ENCODE data around the gene LRBA. TPM values are rescaled to one million over a fixed set of nuclear protein-coding genes. Genes with fewer than 3 reads are reported as not detected.

Gene LRBA
- total RNA-seq, 5 donors from 2014 or later (not counting 1 experiment from before 2014, with no cell fraction given): 56.1 to 81.7 (median 56.9) TPM

DNA sequence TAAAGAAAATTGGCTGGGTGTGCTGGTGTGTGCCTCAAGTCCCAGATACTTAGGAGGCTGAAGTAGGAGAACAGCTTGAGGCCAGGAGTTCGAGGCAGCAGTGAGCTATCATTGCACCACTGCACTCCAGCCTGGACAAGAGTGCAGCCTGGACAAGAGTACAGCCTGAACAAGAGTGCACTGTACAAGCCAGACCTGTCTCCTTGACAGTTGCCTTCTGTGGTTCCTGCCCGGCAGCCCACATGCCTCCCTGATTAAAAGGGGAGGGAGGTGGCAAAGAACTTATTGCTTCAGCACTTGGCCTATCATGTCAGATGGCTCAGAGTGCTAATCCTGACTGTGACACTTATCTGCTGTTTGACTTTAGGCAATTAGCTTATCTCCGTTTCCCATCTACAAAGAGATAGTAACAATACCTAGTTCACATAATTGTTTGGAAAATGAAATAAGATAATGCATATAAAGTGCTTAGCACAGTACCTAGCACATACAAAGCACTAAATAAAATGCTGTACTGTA lies 687.8 kb downstream of the LRBA start:
- no peaks in the 10 kb centered on the region for H3K27me3 Mint-ChIP-seq
- H3K4me1 Mint-ChIP-seq: peaks cover 0 to 5% (median 0%) of the 10 kb centered on the region in 3 donors
- Histone ChIP-seq H3K27ac (ENCODE audit: low read length) (no peak overlapping the region), H3K4me3 (ENCODE audit: control insufficient read depth in 1 of 2, extremely low read depth in 1 of 2, low read length in 1 of 2) (no peak overlapping the region), H3K36me3 (ENCODE audit: control insufficient read depth in 2 of 2, extremely low read depth in 1 of 2, insufficient read depth in 1 of 2, low read length in 1 of 2) (peaks cover 0 to 6% of the 10 kb centered on the region in 2 donors), H3K9me3 (no peaks in the 10 kb centered on the region), H3K27me3 (replicated peaks in 1 of 2; ENCODE audit: control insufficient read depth in 2 of 2, extremely low read depth in 1 of 2, insufficient read depth in 2 of 2, low read length in 1 of 2) (no peaks in the 10 kb centered on the region), H3K4me1 (ENCODE audit: control insufficient read depth in 1 of 2, extremely low read depth in 1 of 2, insufficient read depth in 2 of 2, low read length in 2 of 2) (no peaks in the 10 kb centered on the region)
- ChIA-PET POLR2A (interaction anchor here in 1 of 2 donors (0.6 kb wide), 1 partner anchor 761 kb away, joined by 3 read pairs; no protein-coding TSS in a partner anchor), CTCF (no interaction called here)
- H3K36me3 Mint-ChIP-seq: peaks cover 44% of the 10 kb centered on the region
- 88% methylated on average over 2 of the region's 3 CpGs for WGBS (ENCODE audit: insufficient coverage)
- no peaks in the 10 kb centered on the region for H3K9me3 Mint-ChIP-seq
- H3K27ac Mint-ChIP-seq: no peak overlapping the region
- ATAC-seq (replicated peaks in 1 of 4) (no peak), DNase-seq (no peak)
- H3K4me3 Mint-ChIP-seq: no peak overlapping the region

DNA sequence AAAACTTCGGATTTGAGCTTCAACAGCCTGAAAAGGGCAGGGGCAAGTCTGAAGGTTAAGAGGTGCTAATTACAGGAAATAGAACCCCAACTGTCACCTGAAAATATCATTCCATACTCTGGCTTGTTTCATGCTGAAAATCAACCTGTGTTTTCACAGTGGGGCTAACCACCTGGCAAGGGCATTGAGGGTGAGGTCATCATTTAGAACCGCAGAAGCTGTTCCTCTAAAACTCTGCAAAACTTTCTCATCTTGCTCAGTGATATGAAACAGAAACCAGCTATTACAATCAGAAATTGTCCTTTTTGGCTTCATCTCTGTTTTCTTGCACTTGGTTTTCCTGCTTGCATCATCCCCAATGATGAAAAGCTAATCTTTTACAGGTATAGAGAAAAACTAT lies 689.2 kb downstream of the LRBA start:
- DNase-seq: no peak
- POLR2A ChIA-PET: no interaction called here
- Mint-ChIP-seq H3K4me1 (peaks cover 0 to 5% (median 0%) of the 10 kb centered on the region in 3 donors), H3K9me3 (no peaks in the 10 kb centered on the region), H3K4me3 (no peak overlapping the region), H3K36me3 (peaks cover 56% of the 10 kb centered on the region), H3K27ac (no peak overlapping the region), H3K27me3 (no peaks in the 10 kb centered on the region)
- H3K36me3 ChIP-seq (ENCODE audit: control insufficient read depth in 2 of 2, extremely low read depth in 1 of 2, insufficient read depth in 1 of 2, low read length in 1 of 2): peaks cover 0 to 6% of the 10 kb centered on the region in 2 donors
- no peaks in the 10 kb centered on the region for H3K4me1 ChIP-seq (ENCODE audit: control insufficient read depth in 1 of 2, extremely low read depth in 1 of 2, insufficient read depth in 2 of 2, low read length in 2 of 2)
- no peak overlapping the region for H3K4me3 ChIP-seq (ENCODE audit: control insufficient read depth in 1 of 2, extremely low read depth in 1 of 2, low read length in 1 of 2)
- no peak overlapping the region for H3K27ac ChIP-seq (ENCODE audit: low read length)
- H3K9me3 ChIP-seq: no peaks in the 10 kb centered on the region
- H3K27me3 ChIP-seq (replicated peaks in 1 of 2; ENCODE audit: control insufficient read depth in 2 of 2, extremely low read depth in 1 of 2, insufficient read depth in 2 of 2, low read length in 1 of 2): no peaks in the 10 kb centered on the region
- WGBS (ENCODE audit: insufficient coverage): no CpG with 5 or more reads among the region's 2 CpGs
- CTCF ChIA-PET: no interaction called here
- ATAC-seq (replicated peaks in 1 of 4): no peak

DNA sequence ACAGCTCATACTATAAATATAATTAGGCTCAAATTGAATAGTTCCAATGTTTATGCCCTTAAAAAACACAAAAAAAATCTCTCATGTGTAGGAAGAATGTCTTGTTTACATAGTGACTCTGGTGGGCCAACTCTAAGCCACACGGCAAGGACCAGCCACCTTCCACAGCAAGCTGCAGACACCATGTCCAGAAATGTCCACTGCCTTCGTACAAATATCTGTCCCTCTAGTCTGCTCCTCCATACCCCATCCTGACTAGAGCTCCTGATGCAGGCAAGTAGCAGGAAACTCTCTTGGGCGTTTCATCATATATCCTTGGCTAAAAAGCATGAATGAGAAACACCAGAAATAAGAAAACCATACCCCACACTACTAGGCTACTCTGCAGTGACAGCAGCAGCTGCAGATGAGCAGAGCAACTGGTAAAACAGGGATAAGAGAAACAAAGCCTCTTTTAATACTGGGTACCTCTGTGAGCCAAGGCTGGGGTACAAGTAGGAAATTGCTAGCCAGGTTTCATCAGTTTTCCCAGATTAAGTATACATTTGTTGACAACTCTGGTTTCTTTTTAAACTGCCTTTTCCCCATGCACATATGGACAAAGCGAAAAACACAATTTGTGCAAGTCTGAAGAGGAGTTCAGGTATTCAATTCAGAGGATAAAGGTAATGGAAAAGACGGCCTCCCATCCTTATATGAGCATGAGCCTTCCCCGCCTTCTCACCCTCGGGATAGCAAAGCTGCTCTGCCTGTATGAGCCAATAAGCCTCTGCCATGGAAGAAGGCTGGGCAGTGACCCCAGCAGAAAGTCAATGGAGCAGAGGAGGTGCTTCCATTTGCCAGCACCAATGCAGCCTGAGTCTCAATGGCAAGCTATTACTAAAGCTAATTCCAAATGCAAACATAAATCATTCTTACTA lies 691.4 kb downstream of the LRBA start:
- H3K27me3 Mint-ChIP-seq: no peaks in the 10 kb centered on the region
- WGBS (ENCODE audit: insufficient coverage): 100% methylated on average over 2 of the region's 7 CpGs
- H3K9me3 Mint-ChIP-seq: no peaks in the 10 kb centered on the region
- H3K27ac ChIP-seq (ENCODE audit: low read length): no peak overlapping the region
- no peak overlapping the region for H3K4me3 ChIP-seq (ENCODE audit: control insufficient read depth in 1 of 2, extremely low read depth in 1 of 2, low read length in 1 of 2)
- ChIA-PET CTCF (no interaction called here), POLR2A (no interaction called here)
- peaks cover 65% of the 10 kb centered on the region for H3K36me3 Mint-ChIP-seq
- DNase-seq (no peak), ATAC-seq (replicated peaks in 1 of 4) (no peak)
- no peak overlapping the region for H3K27ac Mint-ChIP-seq
- no peaks in the 10 kb centered on the region for H3K27me3 ChIP-seq (replicated peaks in 1 of 2; ENCODE audit: control insufficient read depth in 2 of 2, extremely low read depth in 1 of 2, insufficient read depth in 2 of 2, low read length in 1 of 2)
- no peaks in the 10 kb centered on the region for H3K4me1 ChIP-seq (ENCODE audit: control insufficient read depth in 1 of 2, extremely low read depth in 1 of 2, insufficient read depth in 2 of 2, low read length in 2 of 2)
- H3K36me3 ChIP-seq (ENCODE audit: control insufficient read depth in 2 of 2, extremely low read depth in 1 of 2, insufficient read depth in 1 of 2, low read length in 1 of 2): peaks cover 0 to 9% of the 10 kb centered on the region in 2 donors
- no peak overlapping the region for H3K4me3 Mint-ChIP-seq
- peaks cover 0 to 5% (median 0%) of the 10 kb centered on the region in 3 donors for H3K4me1 Mint-ChIP-seq
- H3K9me3 ChIP-seq: no peaks in the 10 kb centered on the region

DNA sequence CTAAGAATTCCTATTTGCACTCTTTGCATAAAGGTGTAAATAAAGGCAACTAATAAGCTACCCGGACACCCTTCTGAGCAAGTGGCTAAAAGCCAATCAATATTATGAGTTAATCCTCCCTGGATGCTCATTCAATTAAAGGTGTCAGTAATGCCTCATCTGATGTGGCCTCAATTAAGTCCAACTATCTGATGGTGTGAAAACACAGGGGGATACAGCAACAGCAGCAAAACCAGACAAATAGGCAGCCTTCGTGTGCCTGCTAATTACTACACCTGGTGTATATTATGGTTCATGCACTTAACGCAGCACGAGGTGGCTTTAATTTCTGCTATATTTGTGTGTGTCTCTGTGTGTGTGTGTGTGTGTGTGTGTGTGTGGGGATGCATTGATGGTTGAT lies 692.4 kb downstream of the LRBA start:
- no peak overlapping the region for H3K4me3 Mint-ChIP-seq
- no peaks in the 10 kb centered on the region for H3K27me3 Mint-ChIP-seq
- no peaks in the 10 kb centered on the region for H3K9me3 ChIP-seq
- no peak overlapping the region for H3K27ac ChIP-seq (ENCODE audit: low read length)
- peaks cover 67% of the 10 kb centered on the region for H3K36me3 Mint-ChIP-seq
- no peaks in the 10 kb centered on the region for H3K27me3 ChIP-seq (replicated peaks in 1 of 2; ENCODE audit: control insufficient read depth in 2 of 2, extremely low read depth in 1 of 2, insufficient read depth in 2 of 2, low read length in 1 of 2)
- peaks cover 0 to 9% of the 10 kb centered on the region in 2 donors for H3K36me3 ChIP-seq (ENCODE audit: control insufficient read depth in 2 of 2, extremely low read depth in 1 of 2, insufficient read depth in 1 of 2, low read length in 1 of 2)
- H3K27ac Mint-ChIP-seq: no peak overlapping the region
- peaks cover 0 to 5% (median 0%) of the 10 kb centered on the region in 3 donors for H3K4me1 Mint-ChIP-seq
- POLR2A ChIA-PET: no interaction called here
- H3K9me3 Mint-ChIP-seq: no peaks in the 10 kb centered on the region
- no peaks in the 10 kb centered on the region for H3K4me1 ChIP-seq (ENCODE audit: control insufficient read depth in 1 of 2, extremely low read depth in 1 of 2, insufficient read depth in 2 of 2, low read length in 2 of 2)
- 100% methylated on average over 2 of the region's 4 CpGs for WGBS (ENCODE audit: insufficient coverage)
- DNase-seq (no peak), ATAC-seq (replicated peaks in 1 of 4) (no peak)
- CTCF ChIA-PET: no interaction called here
- H3K4me3 ChIP-seq (ENCODE audit: control insufficient read depth in 1 of 2, extremely low read depth in 1 of 2, low read length in 1 of 2): no peak overlapping the region

DNA sequence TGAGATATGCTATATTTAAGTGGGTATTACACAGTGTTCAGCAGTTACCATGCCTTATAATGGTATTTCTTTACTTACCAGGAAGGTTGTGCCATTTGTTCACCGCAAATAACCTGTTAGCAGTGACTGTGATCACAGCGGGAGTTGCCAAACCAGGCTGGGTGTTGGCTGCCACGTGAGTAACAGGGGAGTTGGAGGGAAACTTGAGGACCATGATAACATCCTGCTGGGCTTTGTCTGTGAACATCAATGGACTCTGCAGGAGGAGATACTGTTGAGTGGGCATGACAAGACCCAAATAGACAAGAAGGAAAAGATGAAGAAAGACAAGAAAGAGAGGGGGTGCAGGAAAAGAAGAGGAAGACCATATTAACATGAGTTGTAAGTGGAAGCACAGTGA lies 694.0 kb downstream of the LRBA start:
- no peaks in the 10 kb centered on the region for H3K27me3 Mint-ChIP-seq
- ATAC-seq (replicated peaks in 1 of 4) (no peak), DNase-seq (no peak)
- H3K27ac Mint-ChIP-seq: no peak overlapping the region
- Histone ChIP-seq H3K27me3 (replicated peaks in 1 of 2; ENCODE audit: control insufficient read depth in 2 of 2, extremely low read depth in 1 of 2, insufficient read depth in 2 of 2, low read length in 1 of 2) (no peaks in the 10 kb centered on the region), H3K4me3 (ENCODE audit: control insufficient read depth in 1 of 2, extremely low read depth in 1 of 2, low read length in 1 of 2) (no peak overlapping the region), H3K9me3 (no peaks in the 10 kb centered on the region), H3K4me1 (ENCODE audit: control insufficient read depth in 1 of 2, extremely low read depth in 1 of 2, insufficient read depth in 2 of 2, low read length in 2 of 2) (no peaks in the 10 kb centered on the region), H3K27ac (ENCODE audit: low read length) (no peak overlapping the region), H3K36me3 (ENCODE audit: control insufficient read depth in 2 of 2, extremely low read depth in 1 of 2, insufficient read depth in 1 of 2, low read length in 1 of 2) (peaks cover 0 to 12% of the 10 kb centered on the region in 2 donors)
- H3K4me3 Mint-ChIP-seq: no peak overlapping the region
- peaks cover 0 to 3% (median 0%) of the 10 kb centered on the region in 3 donors for H3K4me1 Mint-ChIP-seq
- 92% methylated on average over 3 of the region's 3 CpGs for WGBS (ENCODE audit: insufficient coverage)
- no peaks in the 10 kb centered on the region for H3K9me3 Mint-ChIP-seq
- CTCF ChIA-PET: interaction anchor here in 1 of 2 donors (0.6 kb wide), 1 partner anchor 51 kb away, joined by 4 read pairs; no protein-coding TSS in a partner anchor
- POLR2A ChIA-PET: no interaction called here
- peaks cover 63% of the 10 kb centered on the region for H3K36me3 Mint-ChIP-seq

DNA sequence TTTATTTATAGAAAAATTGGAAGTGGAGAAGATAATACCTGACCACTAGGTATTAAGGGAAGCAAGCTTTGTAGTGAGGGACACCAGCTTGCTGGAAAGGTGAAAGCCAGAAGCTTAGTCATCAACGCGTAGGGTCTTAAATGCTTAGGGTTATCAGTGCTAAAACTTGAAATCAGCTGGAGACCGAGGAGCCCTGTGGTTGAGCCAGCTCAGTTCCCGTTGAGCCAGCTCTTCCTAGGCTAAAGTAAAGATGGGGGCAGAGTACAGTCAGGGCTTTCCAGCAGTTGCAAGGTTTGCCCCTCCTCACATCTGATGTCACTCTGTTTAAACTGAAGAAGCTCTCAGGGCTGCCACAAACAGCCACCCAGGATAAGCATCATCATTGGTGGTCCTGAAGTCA lies 696.1 kb downstream of the LRBA start:
- WGBS (ENCODE audit: insufficient coverage): 94% methylated on average over 2 of the region's 4 CpGs
- H3K9me3 ChIP-seq: no peaks in the 10 kb centered on the region
- H3K27me3 ChIP-seq (replicated peaks in 1 of 2; ENCODE audit: control insufficient read depth in 2 of 2, extremely low read depth in 1 of 2, insufficient read depth in 2 of 2, low read length in 1 of 2): no peaks in the 10 kb centered on the region
- ChIA-PET POLR2A (interaction anchor here in 1 of 2 donors (0.6 kb wide), 1 partner anchor 11 kb away, joined by 3 read pairs; no protein-coding TSS in a partner anchor), CTCF (interaction anchor here in 1 of 2 donors (0.6 kb wide), 1 partner anchor 947 kb away, joined by 3 read pairs; no protein-coding TSS in a partner anchor)
- H3K4me1 ChIP-seq (ENCODE audit: control insufficient read depth in 1 of 2, extremely low read depth in 1 of 2, insufficient read depth in 2 of 2, low read length in 2 of 2): no peaks in the 10 kb centered on the region
- peaks cover 0 to 27% of the 10 kb centered on the region in 2 donors for H3K36me3 ChIP-seq (ENCODE audit: control insufficient read depth in 2 of 2, extremely low read depth in 1 of 2, insufficient read depth in 1 of 2, low read length in 1 of 2)
- Mint-ChIP-seq H3K36me3 (peaks cover 52% of the 10 kb centered on the region), H3K9me3 (no peaks in the 10 kb centered on the region), H3K27ac (no peak overlapping the region), H3K4me1 (no peaks in the 10 kb centered on the region), H3K4me3 (no peak overlapping the region), H3K27me3 (no peaks in the 10 kb centered on the region)
- ATAC-seq (replicated peaks in 1 of 4): no peak
- H3K27ac ChIP-seq (ENCODE audit: low read length): no peak overlapping the region
- no peak overlapping the region for H3K4me3 ChIP-seq (ENCODE audit: control insufficient read depth in 1 of 2, extremely low read depth in 1 of 2, low read length in 1 of 2)
- no peak for DNase-seq
